Activated T-cell treated with anti-CD3 and anti-CD28 coated beads for 48 hours (primary cell): ENCODE data around the gene JPH3.
"Not testable (repeated sequence)": the region's sequence is repeated elsewhere in the genome, so short reads cannot be mapped to it uniquely, and the experiment has no call there.

ENCODE experiments used
- DNase-seq: peaks from one replicate; pipeline ENCODE4 v3.0.0-alpha.2; 2020; ENCODE audit warnings: low read depth

The JPH3 gene

DNA sequence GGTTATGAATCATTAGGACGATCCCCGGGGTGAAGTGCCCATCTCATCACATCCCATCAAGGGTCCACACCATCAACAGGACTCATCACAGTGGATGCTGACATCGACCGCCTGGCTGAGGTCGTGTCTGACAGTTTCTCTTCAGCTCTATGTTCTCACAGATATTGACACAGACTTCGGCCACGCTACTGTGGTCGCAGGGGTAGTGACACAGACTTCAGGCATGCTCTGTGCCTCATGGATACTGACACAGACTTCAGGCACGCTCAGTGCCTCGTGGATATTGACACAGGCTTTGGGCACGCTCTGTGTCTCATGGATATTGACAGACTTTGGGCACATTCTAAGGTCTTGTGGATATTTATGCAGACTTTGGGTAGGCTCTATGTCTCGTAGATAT is 113.3 kb downstream of the JPH3 start:
- no peak for DNase-seq

DNA sequence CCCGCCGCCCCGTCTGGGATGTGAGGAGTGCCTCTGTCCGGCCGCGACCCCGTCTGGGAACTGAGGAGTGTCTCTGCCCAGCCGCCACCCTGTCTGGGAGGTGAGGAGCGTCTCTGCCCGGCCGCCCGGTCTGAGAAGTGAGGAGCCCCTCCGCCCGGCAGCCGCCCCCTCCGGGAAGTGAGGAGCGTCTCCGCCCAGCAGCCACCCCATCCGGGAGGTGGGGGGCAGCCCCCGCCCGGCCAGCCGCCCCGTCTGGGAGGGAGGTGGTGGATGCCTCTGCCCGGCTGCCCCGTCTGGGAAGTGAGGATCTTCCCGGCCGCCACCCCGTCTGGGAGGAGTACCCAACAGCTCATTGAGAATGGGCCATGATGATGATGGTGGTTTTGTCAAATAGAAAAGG is 116.5 kb downstream of the JPH3 start:
- DNase-seq: not testable (repeated sequence)

DNA sequence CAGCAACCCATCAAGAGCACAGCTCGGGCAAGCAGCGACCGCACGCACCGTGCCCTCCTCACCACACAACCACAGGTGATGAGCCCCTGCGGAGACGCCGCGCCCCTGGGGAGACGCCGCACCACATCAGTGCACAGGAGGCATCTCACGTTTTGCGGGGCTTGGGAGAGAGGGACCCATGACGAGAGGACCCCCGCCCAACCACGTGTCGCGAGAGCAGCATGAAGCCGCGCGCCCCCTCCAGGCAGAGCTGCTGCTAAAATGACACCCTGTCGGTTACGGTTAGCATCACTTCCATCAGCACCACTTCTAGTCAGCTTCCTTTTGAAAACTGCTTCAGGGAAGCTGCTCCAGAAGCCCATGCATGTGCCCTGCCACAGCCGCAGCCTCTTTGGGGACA is 118.1 kb downstream of the JPH3 start:
- DNase-seq: no peak

DNA sequence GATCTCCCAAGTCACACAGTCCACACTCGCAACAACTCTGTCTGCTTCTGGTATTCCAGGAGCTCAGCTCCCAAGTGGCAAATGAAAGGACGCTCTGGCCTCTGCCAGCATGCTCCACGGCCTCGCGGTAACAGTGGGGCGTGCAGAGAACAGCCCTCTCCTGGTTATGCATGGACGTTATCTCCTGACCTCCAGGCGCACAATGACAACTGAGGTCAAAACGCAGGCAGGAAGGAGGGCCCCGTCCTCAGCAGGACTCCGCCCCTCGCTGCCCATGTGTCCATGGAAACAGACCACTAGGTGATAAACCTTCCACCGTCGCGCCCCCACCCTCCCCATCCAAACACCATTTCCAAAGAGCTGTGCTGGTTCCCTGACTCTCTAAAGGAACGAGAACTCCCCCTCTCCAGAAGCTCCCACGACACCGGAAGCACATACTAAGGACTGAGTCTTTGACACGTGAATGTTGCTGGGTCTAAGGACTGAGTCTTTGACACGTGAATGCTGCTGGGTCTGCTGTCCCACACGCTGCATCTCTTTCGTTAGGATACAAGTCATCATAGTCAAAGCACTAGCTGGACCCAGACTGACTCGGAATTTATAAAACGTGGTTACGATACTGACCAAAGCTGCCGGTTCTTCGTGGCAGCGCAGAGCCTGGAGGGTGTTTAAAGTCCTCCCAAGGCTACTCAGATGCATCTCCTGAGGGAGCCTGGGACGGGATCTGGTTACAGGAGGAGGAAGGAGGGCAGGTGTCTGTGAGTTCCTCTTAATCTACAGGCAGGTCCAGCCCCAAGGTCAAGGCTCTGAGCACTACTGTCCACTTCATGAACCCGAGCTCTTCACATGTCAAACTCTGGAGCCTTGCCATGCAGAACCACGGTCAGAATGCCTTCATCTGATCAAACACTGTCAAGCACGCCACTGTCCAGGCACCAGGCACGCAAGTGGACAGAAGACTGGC is 119.6 kb downstream of the JPH3 start:
- no peak for DNase-seq

DNA sequence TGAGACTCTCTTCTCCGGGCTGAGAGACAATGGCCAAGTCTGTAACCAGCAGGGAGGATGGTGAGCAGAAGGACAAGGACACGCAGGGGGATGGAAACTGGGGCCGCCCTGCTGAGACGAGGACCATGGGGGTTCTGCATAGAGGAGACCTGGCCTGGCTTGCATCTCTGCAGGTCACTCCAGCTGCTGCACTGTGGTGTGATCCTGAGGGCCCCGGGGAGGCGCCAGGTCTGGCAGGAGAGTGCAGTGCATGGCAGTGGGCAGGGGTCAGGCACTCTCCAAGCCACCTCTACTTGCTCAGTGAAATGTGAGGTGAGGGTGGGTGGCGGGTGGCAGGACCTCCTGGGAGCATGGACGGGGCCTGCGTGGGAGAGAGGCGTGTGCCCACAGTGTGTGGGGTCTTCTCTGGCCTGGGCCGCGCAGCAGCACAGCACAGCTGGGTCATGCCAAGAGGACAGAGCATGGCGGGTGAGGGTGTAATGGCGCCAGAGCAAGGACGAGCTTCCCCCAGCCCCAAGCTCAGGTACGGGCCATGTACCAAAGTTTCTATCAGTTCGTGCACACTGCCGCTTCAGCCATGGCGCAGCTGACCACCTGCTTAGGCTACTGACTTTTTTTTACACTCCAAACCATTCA is 120.4 kb downstream of the JPH3 start:
- no peak for DNase-seq

DNA sequence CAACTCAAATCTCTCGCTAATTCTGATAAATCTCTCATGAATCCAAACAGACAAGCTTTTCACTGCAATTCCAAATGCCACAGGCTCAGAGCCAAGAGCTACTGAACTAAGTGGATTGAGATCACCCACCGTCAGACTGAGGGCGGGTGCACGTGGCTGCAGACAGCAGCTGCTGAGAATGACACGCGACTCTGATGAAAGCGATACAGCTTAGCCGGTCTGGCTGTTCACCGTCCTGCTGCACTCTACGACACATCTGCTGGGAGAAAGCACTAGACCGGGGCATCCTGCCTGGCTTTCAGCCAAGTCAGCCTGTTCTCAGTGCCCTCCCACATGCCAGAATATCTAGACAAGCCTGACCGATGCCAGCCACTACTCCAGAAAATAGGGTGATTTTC is 120.9 kb downstream of the JPH3 start:
- no peak for DNase-seq

DNA sequence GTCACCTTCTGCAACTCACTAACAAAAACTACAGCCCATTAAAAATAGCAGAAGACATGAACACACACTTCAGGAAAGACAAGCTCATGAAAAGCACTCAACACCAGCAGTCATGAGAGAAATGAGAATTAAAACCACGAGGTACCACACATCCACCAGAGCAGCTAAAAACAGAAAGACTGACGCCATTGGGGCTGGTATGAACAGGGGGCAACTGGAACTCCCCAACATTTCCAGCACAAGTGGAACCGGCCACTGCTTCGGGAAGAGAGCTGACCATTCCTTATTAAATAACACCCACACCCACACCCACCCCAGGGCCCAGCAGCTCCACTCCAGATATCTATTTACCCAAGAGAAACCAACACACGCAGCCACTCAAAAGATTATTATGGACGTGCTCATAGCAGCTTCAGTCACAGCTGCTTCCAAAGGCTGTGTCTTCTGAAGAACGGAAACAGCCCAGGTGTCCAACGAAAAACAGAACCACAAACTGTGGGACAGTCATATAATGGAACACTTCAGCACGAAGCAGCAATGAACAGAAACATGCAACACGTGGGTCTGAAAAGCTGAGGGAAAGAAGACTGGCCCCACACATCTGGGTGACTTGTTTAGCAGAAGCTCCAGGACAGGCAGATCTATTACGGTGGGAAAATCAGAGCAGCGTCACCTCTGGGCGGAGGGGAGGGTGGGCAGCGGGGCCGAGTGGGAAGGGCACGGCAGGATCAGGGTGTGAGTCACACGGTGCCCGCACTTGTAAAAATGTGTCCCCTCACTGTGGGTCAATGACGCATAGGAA is 122.4 kb downstream of the JPH3 start:
- DNase-seq: no peak

DNA sequence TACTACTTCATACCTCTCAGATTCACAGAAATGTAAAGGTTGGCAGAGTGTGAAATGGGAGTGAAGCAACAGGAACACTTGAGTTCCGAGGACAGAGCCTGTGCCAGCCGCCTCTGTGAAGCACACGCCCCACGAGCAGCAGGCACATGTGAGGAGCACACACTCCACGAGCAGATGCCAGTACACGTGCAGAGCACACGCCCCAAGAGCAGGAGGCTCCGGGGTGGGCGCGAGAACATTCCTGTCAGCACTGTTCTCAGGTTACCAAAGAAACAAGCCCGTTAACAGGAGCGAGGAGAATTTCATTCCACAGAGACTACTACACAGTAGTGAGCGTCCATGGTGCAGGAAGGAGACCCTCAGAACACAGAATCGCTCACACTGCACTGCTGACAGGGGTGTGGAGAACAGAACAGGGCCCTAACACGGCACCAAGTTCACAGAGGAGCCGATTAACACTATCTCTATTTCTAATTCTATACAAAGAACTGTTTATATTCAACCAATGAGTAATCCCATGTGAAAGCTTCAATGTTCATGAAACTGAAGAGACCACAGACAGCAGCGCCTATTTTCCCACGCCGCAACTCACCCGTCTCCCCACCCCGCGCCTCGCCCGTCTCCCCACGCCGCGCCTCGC is 123.4 kb downstream of the JPH3 start:
- no peak for DNase-seq

DNA sequence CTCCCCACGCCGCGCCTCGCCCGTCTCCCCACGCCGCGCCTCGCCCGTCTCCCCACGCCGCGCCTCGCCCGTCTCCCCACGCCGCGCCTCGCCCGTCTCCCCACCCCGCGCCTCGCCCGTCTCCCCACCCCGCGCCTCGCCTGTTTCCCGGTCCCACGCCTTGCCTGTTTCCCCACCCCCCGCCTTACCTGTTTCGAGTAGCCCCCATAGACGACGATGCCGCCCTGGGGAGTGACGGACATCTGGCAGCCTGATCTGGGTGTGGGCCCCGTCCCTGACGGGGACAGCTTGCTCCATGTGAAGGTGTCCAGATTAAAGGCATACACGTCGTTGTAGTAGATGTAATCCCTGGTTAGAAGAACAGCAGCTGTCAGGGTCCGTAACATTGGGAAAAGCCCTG is 124.3 kb downstream of the JPH3 start:
- not testable (repeated sequence) for DNase-seq

DNA sequence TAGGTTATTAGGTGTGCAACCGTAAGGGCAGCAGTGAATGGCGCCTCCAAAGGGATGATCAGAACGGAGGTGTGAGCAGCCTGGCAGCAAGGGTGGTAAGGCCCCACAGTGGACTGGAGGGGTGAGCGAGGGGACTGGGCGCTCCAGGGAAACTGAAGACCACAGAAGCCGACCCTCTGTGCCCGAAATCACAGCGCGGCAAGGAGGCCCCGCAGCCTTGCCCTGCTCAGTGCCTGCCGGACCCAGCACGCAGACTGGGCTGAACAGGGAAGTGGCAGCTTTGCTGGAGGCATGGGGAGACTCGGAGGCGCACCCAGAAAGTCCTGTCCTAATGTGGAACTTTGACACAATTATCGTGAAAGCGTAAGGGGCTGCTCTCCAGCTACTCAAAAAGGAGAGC is 125.0 kb downstream of the JPH3 start:
- DNase-seq: no peak

DNA sequence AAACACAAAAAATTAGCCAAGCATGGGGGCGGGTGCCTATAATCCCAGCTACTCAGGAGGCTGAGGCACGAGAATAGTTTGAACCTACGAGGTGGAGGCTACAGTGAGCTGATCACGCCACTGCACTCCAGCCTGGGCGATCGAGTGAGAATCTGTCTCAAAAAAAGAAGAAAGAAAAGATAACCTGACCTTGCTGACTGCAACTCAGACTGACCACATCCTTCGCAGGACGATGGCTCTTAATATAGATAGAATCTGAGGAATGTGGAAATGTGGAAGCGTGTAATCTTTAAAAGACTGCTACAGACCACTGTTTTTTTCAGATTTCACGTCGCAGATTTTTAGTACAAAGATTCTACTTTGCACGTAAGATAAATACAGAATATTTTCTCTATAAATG is 125.7 kb downstream of the JPH3 start:
- no peak for DNase-seq

DNA sequence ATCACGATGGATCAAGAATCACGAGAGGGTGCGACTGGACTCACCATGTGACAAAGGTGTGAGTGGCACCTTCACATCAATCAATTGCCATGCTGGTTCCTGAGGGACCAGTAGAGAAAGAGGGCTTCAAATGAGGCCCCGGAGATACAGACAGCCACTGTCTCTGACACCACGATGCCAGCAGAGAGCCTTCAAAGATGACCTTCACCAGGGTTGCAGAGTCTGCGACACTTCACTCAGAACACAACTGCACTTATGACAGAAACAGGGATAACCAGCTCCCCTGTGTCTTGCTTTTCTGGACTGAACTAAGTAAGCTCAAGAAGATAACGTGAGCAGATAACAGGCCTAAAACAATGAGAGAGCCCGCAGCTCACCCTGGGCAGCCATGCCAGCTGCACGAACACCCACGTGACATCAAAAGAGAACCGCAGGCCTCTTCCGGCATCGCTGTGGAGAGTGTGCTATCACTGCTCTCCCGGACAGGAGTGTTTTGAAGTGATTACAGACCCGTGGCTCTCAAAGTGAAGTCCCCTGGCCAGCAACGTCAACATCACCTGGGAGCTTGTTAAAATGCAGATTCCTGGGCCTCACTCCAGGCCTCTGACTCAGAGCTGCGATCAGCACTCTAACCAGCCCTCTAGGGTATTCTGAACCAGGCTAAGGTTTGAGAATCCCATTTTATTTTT is 127.1 kb downstream of the JPH3 start:
- no peak for DNase-seq

DNA sequence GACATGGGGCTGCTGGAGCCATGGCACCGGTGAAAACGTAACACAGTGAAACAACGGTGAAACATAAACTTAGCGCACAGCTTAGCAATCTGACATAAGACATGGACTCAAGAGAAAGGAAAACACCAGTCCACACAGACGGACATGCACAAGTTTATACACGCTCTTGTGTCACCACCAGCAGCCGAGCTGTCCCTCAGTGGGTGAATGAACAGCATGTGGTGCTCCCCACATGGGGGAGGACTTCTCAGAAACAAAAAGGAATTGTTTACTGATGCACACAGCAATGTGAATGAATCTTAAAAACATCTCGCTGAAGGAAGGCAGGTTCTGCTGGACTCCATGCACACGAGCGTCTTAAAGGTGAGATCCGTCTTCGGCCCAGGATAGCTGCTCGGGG is 129.3 kb downstream of the JPH3 start:
- no peak for DNase-seq

DNA sequence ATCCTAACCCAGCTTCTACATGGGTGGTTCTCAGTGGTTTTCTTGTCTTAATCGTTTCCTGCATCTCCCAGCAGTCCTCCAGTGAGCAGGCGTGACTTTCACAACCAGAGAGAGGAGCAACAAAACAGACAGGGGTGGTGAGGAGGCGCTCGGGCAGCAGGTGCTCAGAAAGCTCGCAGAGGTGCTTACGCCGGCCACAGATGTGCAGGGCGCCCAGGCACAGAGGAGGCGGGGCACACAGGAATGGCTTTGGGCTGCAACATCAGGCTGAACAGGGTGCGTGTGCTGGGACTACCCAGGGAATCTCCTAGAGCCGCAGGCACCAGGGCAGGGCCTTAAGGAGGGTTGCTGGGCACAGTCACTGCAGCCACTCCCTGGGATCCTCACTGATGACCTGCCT is 130.9 kb downstream of the JPH3 start:
- no peak for DNase-seq

DNA sequence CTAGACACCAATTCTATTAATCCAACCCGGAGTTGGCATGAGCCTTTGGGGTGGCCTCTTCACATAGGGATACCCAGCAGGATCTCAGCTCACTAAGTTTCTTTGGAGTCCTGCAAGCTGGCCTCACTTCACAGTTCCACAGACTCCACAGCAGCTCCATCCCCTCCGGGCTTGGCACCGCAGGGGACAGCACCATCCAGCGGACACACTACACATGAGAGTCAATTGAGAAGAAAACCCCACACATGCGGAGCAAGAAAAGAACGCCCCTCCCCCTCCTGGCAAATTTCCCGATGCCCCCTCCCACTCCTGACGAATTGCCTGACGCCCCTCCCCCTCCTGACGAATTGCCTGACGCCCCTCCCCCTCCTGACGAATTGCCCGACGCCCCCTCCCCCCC is 132.3 kb downstream of the JPH3 start:
- no peak for DNase-seq

DNA sequence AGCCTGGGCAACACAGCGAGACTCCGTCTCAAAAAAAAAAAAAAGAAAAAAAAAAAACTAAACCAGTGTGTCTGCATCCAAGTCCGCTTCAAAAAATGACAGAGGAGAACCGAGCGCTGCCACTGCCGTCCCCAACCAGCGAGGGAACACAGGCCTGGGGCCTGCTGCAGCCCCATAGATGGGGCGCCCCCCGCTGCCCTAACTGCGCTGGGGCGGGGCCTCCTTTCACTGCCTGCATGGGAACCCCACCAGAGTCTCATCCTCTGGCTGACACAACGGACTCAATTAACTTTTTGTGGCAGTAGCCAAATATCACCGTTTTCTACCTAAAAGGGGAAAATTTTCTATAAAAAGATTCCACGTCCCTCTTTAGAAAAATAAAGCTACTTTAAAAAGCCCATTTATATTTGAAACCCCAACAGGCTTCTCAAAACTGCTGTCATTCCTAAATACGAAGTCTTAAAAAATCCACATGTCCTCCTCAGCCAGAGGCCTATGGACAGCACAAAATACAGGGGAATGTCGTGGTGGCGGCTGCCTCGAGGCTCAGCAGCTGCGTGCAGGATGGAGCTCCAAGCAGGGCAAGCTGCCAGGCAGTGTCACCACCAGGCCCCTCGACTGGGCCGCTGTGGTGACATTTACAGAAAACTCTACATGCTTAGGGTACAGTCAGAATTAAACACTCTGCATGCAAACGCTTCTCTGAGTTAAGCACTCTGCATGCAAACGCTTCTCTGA is 133.1 kb downstream of the JPH3 start:
- DNase-seq: no peak

DNA sequence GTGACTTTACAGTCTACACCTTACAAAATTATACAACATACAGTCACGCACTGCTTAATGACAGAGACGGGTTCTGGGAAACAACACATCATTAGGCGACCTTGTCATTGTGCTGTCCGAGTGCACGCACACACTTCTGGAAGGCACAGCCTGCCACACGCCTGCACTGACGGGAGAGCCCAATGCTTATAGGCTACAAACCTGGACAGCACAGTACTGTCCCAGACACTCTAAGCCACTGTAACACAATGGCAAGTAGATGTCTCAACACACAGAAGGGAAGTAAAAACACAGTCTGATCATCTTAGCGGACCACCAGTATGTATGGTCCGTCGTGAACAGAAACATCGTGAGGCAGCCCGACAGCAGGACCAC is 133.7 kb downstream of the JPH3 start:
- DNase-seq: no peak

DNA sequence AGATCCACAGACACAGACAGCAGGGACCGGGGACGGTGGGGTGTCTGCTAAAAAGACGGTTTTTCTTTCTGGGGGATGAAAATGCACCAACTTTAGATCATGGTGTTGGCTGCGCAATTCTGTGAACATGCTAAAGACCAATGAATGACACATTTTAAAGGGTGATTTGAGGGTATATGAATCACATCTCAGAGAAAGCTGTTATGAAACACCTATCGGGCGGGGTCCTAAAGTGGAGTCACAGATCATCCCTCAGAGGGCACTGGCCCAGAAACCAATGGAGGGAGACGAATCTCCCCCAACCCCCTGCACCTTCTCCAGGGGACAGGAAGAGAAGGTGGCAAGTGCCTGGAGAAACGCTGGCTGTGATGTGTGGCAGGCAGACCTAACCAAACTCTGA is 137.5 kb downstream of the JPH3 start:
- DNase-seq: no peak

DNA sequence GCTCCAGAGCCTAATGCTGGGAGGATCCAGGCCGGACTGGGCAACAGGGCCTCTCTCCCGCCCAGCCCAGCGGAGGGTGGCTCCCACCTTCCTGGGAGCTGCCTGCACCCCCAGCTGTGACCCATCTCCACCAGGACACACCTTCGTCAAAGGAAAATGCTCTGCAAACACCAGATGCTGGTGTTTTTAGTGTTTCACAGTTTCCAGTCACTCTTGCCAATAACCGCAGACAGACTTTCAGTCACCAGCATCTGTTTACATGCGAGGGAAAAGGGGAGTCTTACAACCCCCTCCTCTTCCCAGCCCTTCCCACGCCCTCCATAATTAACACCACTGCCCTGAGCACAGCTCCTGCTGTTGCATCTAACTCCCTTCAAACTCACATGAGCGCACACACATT is 138.1 kb downstream of the JPH3 start:
- no peak for DNase-seq

DNA sequence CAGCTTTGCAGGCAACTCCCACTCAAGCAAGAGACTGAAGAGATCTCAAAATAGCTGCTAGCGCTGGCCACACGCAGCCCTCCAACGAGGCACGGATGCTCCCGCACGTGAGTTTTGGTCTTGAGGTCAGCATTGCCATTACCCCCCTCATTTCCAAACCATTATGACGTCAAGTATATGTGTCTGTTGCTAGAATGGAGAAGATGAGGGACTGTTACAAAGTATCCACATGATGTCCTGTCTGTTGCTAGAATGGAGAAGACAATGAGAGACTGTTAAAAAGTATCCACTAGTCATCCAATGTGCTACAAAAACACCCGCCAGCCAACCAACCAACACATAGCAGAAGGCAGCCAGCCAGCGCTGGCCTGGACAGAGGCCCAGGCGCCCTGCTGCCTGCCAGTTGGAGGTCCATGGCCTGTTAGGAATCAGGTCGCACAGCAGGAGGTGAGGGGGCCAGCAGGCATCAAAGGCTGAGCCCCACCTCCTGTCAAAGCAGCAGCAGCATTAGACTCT is 138.7 kb downstream of the JPH3 start:
- DNase-seq: no peak
